Breast epithelium (tissue), 4 donors: ENCODE measurements around the gene HDAC3. TPM values are rescaled to one million over a fixed set of nuclear protein-coding genes. Genes with fewer than 3 reads are reported as not detected.

Experiments
- DNase-seq, 2 donors: peaks; one replicate each; pipeline ENCODE4 v3.0.0-alpha.2; 2019; ENCODE audit warnings: low spot score in 2 of 2
- H3K27ac ChIP-seq, 2 donors: fragments of 200-600 bp; sonication (generic) in 1 of 2; one replicate each; pipeline ENCODE4 v1.5.1; 2016 to 2019; ENCODE audit warnings: mild to moderate bottlenecking in 1 of 2
- H3K27me3 ChIP-seq, 2 donors: fragments of 200-600 bp; sonication (generic) in 1 of 2; one replicate each; pipeline versions ENCODE4 v1.5.1 to v1.6.0; 2017 to 2019; ENCODE audit warnings: control low read depth in 1 of 2, mild to moderate bottlenecking in 1 of 2
- H3K36me3 ChIP-seq: fragments of 200-600 bp; one replicate; pipeline ENCODE4 v1.5.1; 2019
- H3K4me1 ChIP-seq, 2 donors: fragments of 200-600 bp; sonication (generic); one replicate each; pipeline ENCODE4 v1.5.1; 2016 to 2019; ENCODE audit warnings: control low read depth in 1 of 2
- H3K4me3 ChIP-seq, 3 donors: fragments of 200-600 bp; sonication (generic); 1 replicate in 2 of 3; 2 replicates in 1 of 3; pipeline ENCODE4 v1.5.1; 2016 to 2019; ENCODE audit warnings: mild to moderate bottlenecking in 3 of 3, moderate library complexity in 2 of 3
- H3K9me3 ChIP-seq, 2 donors: fragments of 200-600 bp; sonication (generic) in 1 of 2; one replicate each; pipeline ENCODE4 v1.5.1; 2016 to 2019; ENCODE audit warnings: control low read depth in 1 of 2
- POLR2A ChIP-seq: fragments of 450-650 bp; IDR thresholded peaks from one replicate; pipeline ENCODE4 v1.6.1; 2016; ENCODE audit warnings: antibody characterized with exemption, mild to moderate bottlenecking, moderate library complexity
- POLR2AphosphoS5 ChIP-seq, 3 donors: sonication (generic); formaldehyde crosslinking; IDR thresholded peaks; one replicate each; pipeline ENCODE4 v1.6.1; 2017; ENCODE audit warnings: antibody characterized with exemption in 3 of 3
- intact Hi-C: fragments of 100-400 bp; cut with DNase I; formaldehyde crosslinking; loops from one replicate; pipeline ENCODE4 v1.15.1; 2023; ENCODE audit warnings: low total_unique reads
- total RNA-seq, 3 donors: library from RNA; depleted of rRNA; stranded (reverse); fragments of >200 nt; gene quantifications; one replicate each; pipeline ENCODE4 v1.1.0, GENCODE V29; 2016
- TF ChIP-seq, protein P1 (sequence below), 3 donors: fragments of 450-650 bp; IDR thresholded peaks; one replicate each; pipeline ENCODE4 v1.5.1; 2016 to 2017; ENCODE audit warnings: antibody characterized with exemption in 3 of 3, mild to moderate bottlenecking in 3 of 3, moderate library complexity in 3 of 3

HDAC3 gene
- total RNA-seq, 3 donors from 2014 or later: 50.2 to 52.5 (median 52.1) TPM

GRCh38 chr5:141585594-141585993 is 51.1 kb downstream of the HDAC3 start:
- intact Hi-C loops: no loop called here
- Histone ChIP-seq H3K4me1 (no peaks in the 10 kb centered on the region), H3K36me3 (peaks cover 5% of the 10 kb centered on the region), H3K9me3 (no peaks in the 10 kb centered on the region), H3K27me3 (no peaks in the 10 kb centered on the region), H3K4me3 (no peak overlapping the region), H3K27ac (no peak overlapping the region)
- no peak for TF ChIP-seq POLR2AphosphoS5 (IDR thresholded peaks at IDR 0.05)
- no peak for TF ChIP-seq POLR2A
- TF ChIP-seq, protein P1, sequence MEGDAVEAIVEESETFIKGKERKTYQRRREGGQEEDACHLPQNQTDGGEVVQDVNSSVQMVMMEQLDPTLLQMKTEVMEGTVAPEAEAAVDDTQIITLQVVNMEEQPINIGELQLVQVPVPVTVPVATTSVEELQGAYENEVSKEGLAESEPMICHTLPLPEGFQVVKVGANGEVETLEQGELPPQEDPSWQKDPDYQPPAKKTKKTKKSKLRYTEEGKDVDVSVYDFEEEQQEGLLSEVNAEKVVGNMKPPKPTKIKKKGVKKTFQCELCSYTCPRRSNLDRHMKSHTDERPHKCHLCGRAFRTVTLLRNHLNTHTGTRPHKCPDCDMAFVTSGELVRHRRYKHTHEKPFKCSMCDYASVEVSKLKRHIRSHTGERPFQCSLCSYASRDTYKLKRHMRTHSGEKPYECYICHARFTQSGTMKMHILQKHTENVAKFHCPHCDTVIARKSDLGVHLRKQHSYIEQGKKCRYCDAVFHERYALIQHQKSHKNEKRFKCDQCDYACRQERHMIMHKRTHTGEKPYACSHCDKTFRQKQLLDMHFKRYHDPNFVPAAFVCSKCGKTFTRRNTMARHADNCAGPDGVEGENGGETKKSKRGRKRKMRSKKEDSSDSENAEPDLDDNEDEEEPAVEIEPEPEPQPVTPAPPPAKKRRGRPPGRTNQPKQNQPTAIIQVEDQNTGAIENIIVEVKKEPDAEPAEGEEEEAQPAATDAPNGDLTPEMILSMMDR (IDR thresholded peaks at IDR 0.05): no peak
- no peak for DNase-seq

DNA sequence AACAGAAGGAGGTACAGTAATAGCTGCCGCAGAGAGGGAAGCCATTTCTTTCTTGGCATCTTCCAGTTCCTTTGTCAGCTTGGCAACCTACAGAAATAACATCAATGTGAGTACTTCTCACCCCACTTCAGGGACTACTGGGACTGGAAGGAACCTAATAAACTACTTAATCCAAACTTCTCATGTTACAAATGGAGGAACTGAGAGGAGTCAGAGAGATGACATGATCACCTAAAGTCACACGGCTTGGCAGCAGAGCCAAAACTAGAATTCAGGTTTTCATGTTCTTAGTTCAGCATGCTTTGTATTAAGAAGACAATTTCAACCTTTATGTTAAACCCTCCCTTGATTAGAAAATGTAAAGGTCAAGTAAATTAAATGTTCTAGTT is 62.5 kb downstream of the HDAC3 start:
- Histone ChIP-seq H3K27me3 (no peaks in the 10 kb centered on the region), H3K9me3 (no peaks in the 10 kb centered on the region), H3K4me1 (no peaks in the 10 kb centered on the region), H3K36me3 (peaks cover 8% of the 10 kb centered on the region), H3K4me3 (no peak overlapping the region), H3K27ac (no peak overlapping the region)
- no peak for TF ChIP-seq POLR2AphosphoS5 (IDR thresholded peaks at IDR 0.05)
- TF ChIP-seq POLR2A: no peak
- TF ChIP-seq, protein P1 (IDR thresholded peaks at IDR 0.05): no peak
- no peak for DNase-seq
- intact Hi-C loops: no loop called here

GRCh38 chr5:141573489-141574121 is 63.0 kb downstream of the HDAC3 start:
- H3K27ac ChIP-seq: no peak overlapping the region
- peaks cover 8% of the 10 kb centered on the region for H3K36me3 ChIP-seq
- no peak overlapping the region for H3K4me3 ChIP-seq
- TF ChIP-seq, protein P1 (IDR thresholded peaks at IDR 0.05): no peak
- no peak for TF ChIP-seq POLR2AphosphoS5 (IDR thresholded peaks at IDR 0.05)
- no peak for TF ChIP-seq POLR2A
- no peaks in the 10 kb centered on the region for H3K27me3 ChIP-seq
- intact Hi-C loops: no loop called here
- no peak for DNase-seq
- H3K9me3 ChIP-seq: no peaks in the 10 kb centered on the region
- no peaks in the 10 kb centered on the region for H3K4me1 ChIP-seq

Other genes starting within 250 kb of the HDAC3 start
- 10 to 100 TPM in 1 of 3 donors, 1 to 10 TPM in 2; 5.3 to 10.5 (median 8.9) TPM for gene PCDHGB4, start 249.2 kb downstream of the HDAC3 start, total RNA-seq
- 1 to 10 TPM; 2.6 to 7.2 (median 6.0) TPM for gene PCDHGA8, start 244.2 kb downstream of the HDAC3 start, total RNA-seq
- 10 to 100 TPM in 2 of 3 donors, 1 to 10 TPM in 1; 7.5 to 20.6 (median 19.8) TPM for gene PCDHGB5, start 238.9 kb downstream of the HDAC3 start, total RNA-seq
- gene PCDHGA9, start 234.1 kb downstream of the HDAC3 start, total RNA-seq: 10 to 100 TPM in 2 of 3 donors, 1 to 10 TPM in 1; 7.8 to 16.7 (median 13.8) TPM
- gene PCDHGB6, start 228.8 kb downstream of the HDAC3 start, total RNA-seq: 10 to 100 TPM in 2 of 3 donors, 1 to 10 TPM in 1; 8.8 to 12.8 (median 10.8) TPM
- 10 to 100 TPM in 2 of 3 donors, 1 to 10 TPM in 1; 7.2 to 10.7 (median 10.5) TPM for gene PCDHGA10, start 223.9 kb downstream of the HDAC3 start, total RNA-seq
- 10 to 100 TPM; 15.4 to 21.3 (median 16.0) TPM for gene PCDHGB7, start 219.2 kb downstream of the HDAC3 start, total RNA-seq
- gene PCDHGA11, start 215.8 kb downstream of the HDAC3 start, total RNA-seq: 1 to 10 TPM; 5.0 to 9.8 (median 9.7) TPM
- 10 to 100 TPM in 2 of 3 donors, 1 to 10 TPM in 1; 9.8 to 12.0 (median 11.1) TPM for gene PCDHGA12, start 206.3 kb downstream of the HDAC3 start, total RNA-seq
- 10 to 100 TPM; 29.6 to 41.6 (median 35.1) TPM for gene PCDHGC3, start 160.9 kb downstream of the HDAC3 start, total RNA-seq
- 1 to 10 TPM; 2.6 to 6.2 (median 6.0) TPM for gene PCDHGC4, start 151.8 kb downstream of the HDAC3 start, total RNA-seq
- 1 to 10 TPM; 2.1 to 3.5 (median 3.3) TPM for gene PCDHGC5, start 147.8 kb downstream of the HDAC3 start, total RNA-seq
- 10 to 100 TPM; 58.8 to 64.8 (median 63.6) TPM for gene DIAPH1, start 17.8 kb downstream of the HDAC3 start, total RNA-seq
- 1 to 10 TPM; 1.3 to 4.3 (median 4.0) TPM for gene RELL2, start 148 bp upstream of the HDAC3 start, total RNA-seq
- 10 to 100 TPM; 18.1 to 32.1 (median 24.3) TPM for gene FCHSD1, start 14.6 kb upstream of the HDAC3 start, total RNA-seq
- gene ARAP3, start 45.4 kb upstream of the HDAC3 start, total RNA-seq: 10 to 100 TPM in 1 of 3 donors, 1 to 10 TPM in 2; 2.6 to 12.1 (median 5.9) TPM
- gene PCDH1, start 241.6 kb upstream of the HDAC3 start, total RNA-seq: 10 to 100 TPM; 28.3 to 72.7 (median 65.9) TPM